Activated T-cell treated with anti-CD3 and anti-CD28 coated beads, Interleukin-2, amount 50 U/mL, for 1 hour (primary cell): Measurements from ENCODE around the gene DNAJC10.

Experiments used
- DNase-seq: peaks from one replicate; pipeline ENCODE4 v3.0.0-alpha.2; 2020

DNAJC10 gene

DNA sequence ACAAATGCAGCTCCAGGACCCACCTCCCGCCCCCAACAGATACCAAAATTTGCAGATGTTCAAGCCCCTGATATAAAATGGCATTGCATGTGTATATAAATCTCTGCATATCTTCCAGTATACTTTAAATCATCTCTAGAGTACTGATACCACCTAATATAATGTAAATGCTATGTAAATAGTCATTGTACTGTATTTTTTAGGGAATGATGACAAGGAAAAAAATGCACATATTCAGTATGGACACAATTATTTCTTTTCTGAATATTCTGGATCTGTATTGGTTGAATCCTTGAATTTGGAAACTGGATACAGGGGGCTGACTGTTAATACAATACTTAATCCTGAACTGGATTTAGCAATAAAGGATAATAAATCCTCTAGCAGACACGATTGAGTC, 82.7 kb downstream of the DNAJC10 start:
- no peak for DNase-seq

DNA sequence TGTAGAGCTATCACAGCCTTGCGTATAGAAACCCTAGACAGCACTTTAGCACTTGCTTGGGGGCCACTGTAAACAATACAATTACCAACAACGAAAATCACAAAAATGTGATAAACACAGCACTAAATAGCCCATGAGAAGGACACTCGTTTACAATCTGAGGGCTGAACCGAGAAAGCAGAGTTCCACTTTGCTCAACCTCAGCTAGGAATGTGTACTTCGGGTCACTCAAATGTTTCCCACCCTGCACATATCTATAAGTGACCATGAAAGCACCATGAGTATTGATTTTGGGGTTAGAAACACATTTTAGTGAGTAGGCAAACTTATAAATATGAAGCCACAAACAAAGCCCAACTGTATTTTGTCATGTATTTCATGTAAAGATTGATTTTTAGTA, 88.1 kb downstream of the DNAJC10 start:
- DNase-seq: no peak

DNA sequence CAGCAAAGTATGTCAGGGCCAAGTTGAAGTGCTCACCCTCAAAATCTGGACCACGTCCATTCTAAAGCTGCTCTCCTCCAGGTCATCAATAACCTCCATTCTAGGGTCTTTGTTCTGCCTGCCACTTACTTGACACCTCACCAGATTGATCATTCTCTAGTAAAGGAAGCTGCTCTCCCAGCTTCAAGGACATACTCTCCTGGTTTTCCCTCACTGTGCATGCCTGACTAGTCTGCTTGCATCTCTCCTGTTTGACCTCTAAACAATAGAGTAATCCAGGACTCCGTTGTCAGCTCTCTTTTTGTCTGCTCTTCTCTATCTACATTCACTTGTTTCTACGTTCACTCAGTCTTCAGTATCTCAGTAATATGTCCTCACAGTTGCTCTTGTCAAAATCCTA, 91.3 kb downstream of the DNAJC10 start:
- DNase-seq: no peak

DNA sequence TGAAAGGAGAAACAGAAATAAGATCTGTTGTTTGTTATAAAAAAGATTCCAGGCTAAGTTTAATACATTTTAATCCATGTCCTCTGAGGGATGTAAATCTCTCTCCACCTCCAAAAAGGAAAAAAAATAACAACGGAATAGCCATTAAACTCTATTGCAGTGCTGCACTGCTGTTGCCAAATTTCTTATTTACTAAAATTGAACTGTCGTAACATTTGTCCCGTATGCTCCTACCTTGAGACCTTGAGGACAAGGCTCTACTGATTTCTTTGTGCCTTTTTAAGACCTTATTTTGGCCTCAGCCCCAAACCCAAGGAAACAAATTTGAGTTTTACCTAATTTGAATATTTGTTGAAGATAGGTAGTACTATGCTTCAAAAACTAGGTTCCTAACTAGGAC, 94.0 kb downstream of the DNAJC10 start:
- DNase-seq: no peak

DNA sequence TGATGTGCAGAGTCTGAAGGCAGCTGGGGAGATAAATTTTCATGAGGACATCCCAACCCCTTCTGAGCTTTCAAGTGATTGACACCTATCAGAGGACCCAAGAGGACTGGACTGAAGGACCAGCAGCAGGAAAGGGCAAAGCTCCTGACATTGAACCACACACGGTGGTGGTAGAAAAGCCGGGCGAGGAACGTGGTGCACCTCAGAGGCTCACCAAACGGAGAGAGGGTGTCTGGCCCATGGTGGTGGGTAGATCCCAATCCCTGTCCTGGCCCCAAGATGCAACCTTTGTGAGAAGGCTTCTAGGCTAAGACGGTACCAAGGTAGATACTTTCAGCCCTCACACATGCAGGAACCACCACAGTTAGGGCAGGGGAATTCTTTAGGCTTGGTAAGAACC, 98.3 kb downstream of the DNAJC10 start:
- no peak for DNase-seq

DNA sequence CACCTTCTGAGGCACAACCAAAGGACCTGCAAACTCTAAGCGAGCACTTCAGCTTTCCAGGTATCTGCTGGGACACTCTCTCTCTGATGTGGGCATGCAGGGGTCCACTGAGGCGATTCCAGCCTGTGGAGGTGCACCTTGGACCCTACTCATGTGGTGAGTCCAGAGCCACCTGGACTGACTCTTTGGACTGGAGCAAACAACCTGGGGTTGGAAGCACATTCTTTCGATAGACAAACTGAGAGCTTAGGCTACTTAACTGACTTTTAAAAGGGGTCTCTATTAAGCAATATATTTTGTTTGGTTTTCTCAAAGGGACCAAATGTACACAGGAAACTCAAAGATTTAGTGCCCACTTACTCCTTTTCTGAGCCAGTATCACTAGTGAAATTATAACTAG, 98.7 kb downstream of the DNAJC10 start:
- DNase-seq: no peak

DNA sequence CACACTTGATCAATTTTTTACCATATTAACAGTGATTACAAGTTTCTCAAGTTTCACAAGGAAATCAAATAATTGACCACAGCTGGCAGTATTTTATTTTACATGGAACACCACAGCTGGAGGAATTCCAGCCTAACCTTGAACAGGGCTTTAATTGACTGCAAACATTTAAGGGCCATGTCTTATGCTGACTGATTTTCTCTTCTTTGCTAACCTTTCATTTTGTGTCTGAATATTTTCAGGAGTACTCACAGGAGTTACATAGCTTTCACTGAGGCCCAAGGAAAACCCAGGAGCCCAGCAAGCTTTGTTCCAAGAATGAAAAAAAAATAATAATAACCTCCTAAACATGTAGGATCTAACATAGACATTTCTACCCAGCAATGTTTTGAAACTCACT, 100.8 kb downstream of the DNAJC10 start:
- DNase-seq: no peak

DNA sequence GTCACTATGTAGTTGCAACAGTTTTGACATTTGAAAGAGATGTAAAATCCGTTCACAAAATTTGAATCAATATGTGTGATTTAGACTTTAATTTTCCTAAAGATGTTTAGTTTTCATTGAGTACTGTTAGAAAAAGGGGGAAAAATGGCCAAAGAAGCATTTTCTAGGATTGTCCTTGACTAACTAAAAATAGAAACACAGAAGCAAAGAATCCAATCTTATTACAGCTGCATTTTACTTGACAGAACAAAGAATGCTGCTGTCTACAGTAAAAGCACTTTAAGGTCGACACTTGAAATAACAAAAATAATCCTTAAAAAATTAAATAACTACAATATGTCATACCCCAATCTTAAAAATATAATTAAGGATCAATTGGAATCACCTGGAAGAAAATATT, 101.5 kb downstream of the DNAJC10 start:
- no peak for DNase-seq

DNA sequence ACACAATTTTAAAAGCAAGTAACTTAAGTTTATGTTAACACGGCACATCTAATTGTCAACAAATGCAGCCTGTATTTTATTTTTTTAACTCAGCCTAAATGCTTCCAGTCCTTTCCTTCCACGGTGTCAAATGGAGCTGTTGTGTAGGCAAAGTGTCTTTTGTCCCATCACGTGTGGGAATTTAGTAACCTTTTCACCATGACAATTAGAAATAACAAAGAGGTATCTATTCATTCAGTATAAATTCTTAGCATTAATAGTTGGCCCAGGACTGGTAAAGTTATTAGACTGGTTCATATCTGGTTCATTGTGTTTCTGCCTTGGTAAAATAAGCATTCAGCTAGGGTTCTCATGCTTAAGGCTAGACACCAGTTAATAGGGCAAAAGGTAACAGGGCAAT, 102.4 kb downstream of the DNAJC10 start:
- no peak for DNase-seq

DNA sequence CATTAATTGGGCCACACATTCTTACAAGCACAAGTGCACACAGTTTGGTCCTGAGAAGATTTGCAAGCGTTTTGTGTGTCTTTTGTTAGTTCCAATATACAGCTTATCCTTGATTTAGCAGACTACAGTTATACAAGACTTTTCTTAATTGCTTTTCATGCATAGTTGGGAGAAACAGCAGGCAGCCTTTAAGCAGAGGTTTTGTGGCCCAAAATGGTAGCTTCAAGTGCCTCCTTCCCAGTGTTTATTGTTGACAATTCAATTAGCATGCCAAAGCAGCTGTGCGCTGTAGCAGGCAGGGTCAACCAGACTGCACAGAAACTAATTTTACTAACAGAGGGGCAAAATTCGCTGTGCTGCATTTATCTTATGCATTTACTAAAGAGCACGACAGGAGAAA, 102.9 kb downstream of the DNAJC10 start:
- no peak for DNase-seq

DNA sequence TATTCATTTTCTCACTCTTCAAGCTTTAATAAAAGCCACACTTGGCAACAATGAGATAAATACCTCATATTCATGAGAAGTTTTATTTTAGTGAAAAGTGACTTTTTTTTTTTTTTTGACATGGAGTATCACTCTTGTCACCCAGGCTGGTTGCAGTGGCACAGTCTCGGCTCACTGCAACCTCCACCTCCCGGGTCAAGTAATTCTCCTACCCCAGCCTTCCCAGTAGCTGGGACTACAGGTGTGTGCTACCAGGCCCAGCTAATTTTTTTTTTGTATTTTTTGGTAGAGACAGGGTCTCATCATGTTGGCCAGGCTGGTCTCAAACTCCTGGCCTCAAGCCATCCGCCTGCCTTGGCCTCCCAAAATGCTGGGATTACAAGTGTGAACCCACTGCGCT, 103.4 kb downstream of the DNAJC10 start:
- no peak for DNase-seq

DNA sequence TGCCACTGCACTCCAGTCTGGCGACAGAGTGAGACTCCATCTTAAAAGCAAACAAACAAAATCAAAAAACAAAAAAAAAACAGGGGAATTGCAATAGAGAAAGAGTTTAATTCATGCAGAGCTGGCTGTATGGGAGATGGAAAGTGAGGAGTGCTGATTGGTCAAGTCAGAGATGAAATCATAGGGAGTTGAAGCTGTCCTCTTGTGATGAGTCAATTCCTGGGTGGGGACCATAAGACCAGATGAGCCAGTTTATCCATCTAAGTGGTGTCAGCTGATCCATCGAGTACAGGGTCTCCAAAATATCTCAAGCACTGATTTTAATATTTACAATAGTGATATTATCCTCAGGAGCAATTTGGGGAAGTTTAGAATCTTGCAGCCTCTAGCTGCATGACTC, 105.1 kb downstream of the DNAJC10 start:
- no peak for DNase-seq

DNA sequence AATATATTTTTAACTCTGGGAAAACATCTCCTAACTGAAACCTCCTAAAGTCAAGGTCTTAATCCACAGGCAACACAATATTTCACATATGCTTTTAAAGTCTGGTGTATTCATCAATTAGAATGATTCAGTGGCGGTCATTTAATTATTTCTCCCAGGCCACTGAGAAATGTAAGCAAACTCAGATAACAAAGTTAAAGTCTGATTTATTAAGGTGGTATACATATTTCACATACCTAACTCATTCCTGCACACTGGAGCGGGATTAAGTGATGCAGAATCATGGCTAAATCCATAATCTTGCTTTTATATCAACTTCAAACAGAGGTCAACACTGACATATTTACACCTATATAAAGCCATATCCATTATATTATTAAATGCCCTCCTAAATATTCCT, 106.7 kb downstream of the DNAJC10 start:
- DNase-seq: no peak

DNA sequence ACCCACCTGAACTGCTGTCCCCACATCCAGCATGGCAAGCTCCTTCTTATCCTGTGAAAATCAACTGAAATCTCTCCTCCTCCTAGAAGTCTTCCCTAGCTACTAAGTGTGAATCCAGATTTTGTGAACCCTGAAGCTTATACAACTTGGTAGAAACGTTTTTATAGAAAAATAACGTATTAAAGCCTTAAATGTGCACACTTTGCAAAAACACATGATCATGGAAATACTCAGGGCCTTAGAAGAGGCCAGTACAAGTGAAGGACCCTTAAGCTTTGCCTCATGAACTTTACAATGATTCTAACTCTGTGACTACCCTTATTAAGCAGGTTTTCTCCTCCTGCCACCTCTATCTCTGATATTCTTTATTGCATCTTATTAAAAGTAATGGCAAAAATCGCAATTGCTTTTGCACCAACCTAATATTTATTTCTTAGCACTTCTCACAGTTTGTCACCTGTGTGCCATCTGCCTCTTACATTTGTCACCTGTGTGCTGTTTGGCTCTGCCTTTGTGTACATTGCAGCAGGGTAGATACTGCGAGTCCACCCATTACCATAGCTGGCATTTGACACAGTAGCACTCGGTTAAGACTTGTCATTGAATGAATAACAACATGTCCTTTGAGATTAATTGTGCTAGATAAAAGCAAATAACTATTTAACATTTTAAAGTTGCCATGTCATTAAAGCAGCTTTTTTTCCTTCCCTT, 108.2 kb downstream of the DNAJC10 start:
- no peak for DNase-seq

DNA sequence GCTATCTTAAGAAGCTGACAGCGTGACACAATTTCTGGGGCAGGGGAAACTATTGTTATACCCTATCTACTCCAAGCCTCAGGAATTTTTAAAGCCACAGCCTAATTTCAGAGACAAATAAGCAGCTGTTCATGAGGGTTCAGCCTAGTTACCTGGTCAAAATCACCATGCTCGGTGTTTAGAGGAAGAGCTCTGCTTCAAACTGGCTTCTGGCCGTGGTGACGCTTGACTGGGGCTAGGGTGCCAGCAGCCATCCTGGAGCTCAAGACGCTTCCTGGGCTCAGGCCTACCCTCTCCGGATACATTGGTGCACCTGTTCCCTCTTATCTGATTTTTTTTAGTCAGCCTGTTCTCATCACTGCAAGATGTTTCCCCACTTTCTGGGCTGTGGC, 108.7 kb downstream of the DNAJC10 start:
- DNase-seq: no peak

DNA sequence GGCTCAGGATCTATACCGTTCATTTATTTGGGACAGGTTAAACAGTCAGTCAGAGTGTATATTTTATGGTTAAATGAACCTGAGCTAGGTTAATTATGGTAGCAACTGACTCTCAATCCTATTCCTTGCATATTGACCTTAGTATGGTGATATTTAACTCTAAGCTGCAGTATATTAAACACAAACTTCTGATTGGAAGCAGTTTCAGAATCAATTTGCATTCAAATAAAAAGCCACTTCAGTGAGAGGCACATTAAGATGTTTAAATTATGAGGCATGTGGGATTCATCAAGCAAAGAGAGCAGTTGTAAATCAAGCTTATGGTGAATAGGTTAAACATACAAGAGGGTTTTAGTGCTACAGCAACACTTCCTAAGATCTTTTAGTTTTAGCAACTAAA, 110.0 kb downstream of the DNAJC10 start:
- DNase-seq: no peak

DNA sequence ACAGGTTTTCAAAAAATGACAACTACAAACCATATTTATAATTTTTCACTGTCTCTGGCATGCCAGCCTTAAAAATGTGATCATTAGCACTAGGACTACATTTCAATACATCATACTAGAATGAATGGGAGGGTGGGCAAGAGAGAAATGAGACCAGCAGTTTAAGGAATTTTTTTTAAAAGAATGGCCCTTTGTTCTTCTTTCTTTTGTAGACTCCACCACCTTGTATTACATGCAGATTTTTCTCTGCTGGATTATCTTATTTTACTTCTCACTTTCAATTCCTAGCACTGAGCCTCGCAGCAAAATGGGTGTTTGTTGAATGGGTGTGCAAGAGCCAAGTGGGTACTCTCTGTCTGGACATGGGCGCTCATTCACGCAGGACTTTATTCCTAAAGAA, 110.4 kb downstream of the DNAJC10 start:
- no peak for DNase-seq

DNA sequence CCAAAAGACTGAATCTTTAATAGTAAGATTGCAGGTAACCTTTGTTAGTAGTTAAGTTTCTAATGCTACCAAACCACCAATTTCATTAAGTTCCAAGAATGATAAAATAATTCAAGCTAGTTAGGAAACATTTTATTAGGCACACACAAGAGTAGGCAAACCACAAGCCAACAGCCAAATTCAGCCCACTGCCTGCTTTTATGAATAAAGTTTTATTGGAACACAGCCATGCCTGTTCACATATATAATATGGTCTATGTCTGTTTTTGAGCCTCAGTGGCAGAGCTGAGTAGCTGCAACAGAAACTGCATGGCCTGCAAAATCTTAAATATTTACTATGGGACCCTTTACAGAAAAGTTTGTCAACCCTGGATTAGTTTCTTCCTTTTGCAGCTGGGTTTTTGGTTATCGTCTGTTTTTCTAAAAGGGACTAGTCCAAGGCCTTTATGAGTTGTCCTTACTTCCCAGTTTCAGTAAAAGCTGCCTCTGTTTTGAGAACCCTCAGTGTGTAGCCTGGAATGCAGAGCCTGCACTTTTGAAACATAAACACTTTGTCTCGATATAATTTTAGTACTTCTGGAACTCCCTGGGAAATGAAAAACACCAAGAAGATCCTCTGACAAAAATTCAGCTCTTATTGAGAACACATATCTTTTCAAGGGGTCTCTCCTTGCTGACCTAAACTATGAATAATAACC, 111.3 kb downstream of the DNAJC10 start:
- no peak for DNase-seq

DNA sequence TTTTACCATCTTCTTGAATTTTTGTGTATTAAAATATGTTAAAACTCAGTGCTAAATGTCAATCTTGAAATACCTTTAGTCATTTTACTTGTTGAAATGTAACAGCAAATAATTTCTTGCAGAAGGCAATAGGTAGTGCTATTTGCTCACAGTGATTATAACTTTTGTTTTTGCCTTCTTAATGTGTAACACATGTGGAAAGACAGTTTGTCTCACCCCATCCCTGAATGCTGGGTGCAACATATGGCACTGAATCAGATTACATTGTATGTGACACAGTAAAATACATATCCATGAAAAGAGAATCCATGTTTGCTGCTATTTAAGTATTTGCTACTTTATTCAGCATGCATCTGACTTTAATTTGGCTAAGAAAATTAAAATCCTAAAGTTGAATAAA, 115.0 kb downstream of the DNAJC10 start:
- no peak for DNase-seq

DNA sequence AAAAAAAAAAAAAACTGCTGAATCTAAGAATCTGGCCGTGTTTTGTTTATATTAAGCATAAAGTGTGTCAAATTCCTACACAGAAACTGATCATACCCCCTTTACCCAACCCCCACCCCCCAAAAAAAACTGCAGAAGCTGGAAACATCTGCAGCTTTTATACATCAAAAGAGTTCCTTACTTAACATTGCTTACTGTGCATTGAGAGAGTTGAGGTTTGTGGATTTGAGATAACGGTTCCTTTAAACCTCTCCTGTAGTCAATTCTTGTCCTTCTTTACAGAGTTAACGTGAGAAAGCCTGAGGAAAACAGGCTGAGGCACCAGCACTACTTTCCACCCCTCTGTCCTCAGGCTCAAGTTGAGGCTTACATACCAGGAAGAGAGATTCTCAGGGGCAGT, 115.9 kb downstream of the DNAJC10 start:
- DNase-seq: no peak

DNA sequence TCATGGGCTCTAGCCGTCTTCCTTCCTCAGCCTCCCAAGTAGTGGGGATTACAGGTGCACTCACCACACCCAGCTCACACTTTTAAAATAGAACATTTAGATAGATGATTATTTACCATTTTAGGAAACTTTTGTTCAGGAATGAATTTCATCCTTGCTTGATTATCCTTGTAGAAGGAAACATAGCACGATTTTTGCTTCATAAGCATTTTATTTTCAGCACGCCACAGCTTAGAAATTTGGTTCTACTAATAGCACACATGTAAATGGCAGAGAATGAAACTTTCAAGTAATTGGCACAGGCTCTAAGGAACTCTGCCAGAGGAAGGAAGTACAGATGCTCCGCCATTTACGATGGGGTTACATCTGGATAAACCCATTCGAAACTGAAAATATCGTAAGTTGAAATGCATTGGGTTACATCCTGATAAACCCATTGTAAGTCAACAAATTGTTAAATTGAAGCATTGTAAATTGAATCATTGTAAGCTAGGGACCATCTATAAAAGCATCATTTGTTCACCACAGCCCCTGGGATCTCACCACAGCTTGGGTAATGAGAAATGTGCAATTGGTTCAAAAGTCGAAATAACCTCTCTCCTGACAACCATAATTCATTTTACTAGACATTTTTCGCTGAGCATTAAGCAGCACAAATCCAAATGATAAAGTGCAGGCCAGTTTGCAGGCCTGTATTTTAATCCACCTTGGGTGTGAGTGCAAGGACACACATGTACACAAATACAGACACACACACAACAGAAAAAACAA, 117.2 kb downstream of the DNAJC10 start:
- no peak for DNase-seq

DNA sequence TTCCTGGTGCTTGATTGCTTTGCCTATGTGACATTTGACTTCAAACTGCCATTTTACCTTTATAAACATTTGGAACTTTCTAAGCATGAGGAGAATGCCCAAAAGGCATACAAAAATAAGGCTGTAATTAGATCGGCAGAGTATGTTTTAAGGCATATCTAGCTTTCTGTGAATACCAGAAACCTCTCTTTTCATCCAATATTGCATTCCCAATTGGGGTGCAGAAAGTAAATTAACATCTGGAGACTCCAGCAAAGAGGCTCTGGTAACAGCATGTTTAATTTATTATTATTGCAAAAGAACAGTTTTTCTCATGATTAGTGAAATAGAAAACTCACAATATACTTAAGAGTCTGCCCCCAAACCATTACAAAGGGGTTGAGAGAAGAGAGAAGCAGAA, 118.2 kb downstream of the DNAJC10 start:
- DNase-seq: no peak

DNA sequence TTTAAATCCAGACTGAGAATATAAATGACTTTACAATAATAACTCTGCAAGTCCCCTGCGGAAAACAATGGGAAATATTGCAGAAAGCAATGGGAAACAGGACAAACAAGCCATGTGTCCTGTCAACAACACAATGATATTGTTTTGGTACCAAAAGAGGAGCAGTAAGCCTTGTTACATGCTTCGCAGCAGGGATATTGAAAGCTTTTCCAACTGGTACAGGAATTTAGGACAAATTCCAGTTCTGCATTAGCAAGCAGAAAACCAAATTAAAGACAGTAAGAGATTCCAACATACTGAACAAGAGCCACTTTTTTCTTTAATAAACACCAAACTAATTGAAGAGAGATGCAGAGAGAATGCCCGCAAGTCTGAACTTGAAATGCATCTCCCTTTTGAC, 120.4 kb downstream of the DNAJC10 start:
- no peak for DNase-seq
